Activated CD4-positive, alpha-beta T cell treated with anti-CD3 and anti-CD28 coated beads, Interleukin-2, amount 50 U/mL, for 16 hours (primary cell): ENCODE results near the gene XRCC3.
"Not testable (repeated sequence)": the region's sequence is repeated elsewhere in the genome, so short reads cannot be mapped to it uniquely, and the experiment has no call there.

Experiments
- DNase-seq: peaks from one replicate; pipeline ENCODE4 v3.0.0-alpha.2; 2020

The XRCC3 gene

GRCh38 chr14:103692159-103692558 is 23.1 kb downstream of the XRCC3 start:
- no peak for DNase-seq

GRCh38 chr14:103691655-103692054 is 23.6 kb downstream of the XRCC3 start:
- not testable (repeated sequence) for DNase-seq

- DNase-seq = no peak
Observed at GRCh38 chr14:103690332-103690731, 24.9 kb downstream of the XRCC3 start.

- DNase-seq = no peak
Observed at GRCh38 chr14:103688906-103689902, 26.0 kb downstream of the XRCC3 start.

GRCh38 chr14:103688441-103688840 is 26.8 kb downstream of the XRCC3 start:
- no peak for DNase-seq

- DNase-seq = no peak
Observed at GRCh38 chr14:103687712-103688111, 27.5 kb downstream of the XRCC3 start.

GRCh38 chr14:103686831-103687485 is 28.3 kb downstream of the XRCC3 start:
- no peak for DNase-seq

GRCh38 chr14:103685276-103686211 is 29.7 kb downstream of the XRCC3 start:
- no peak for DNase-seq

- no peak for DNase-seq
Observed at GRCh38 chr14:103684871-103685270, 30.4 kb downstream of the XRCC3 start.

GRCh38 chr14:103684471-103684870 is 30.8 kb downstream of the XRCC3 start:
- DNase-seq = no peak

GRCh38 chr14:103683139-103683538 is 32.1 kb downstream of the XRCC3 start:
- no peak for DNase-seq

GRCh38 chr14:103680491-103681231 is 34.6 kb downstream of the XRCC3 start:
- no peak for DNase-seq

GRCh38 chr14:103679351-103679750 is 35.9 kb downstream of the XRCC3 start:
- peak; percentile 32 for DNase-seq

- DNase-seq = no peak
Observed at GRCh38 chr14:103676881-103677675, 38.2 kb downstream of the XRCC3 start.

GRCh38 chr14:103675957-103676356 is 39.3 kb downstream of the XRCC3 start:
- DNase-seq = no peak

- DNase-seq = no peak
Observed at GRCh38 chr14:103671911-103672310, 43.3 kb downstream of the XRCC3 start.

GRCh38 chr14:103669370-103669769 is 45.9 kb downstream of the XRCC3 start:
- DNase-seq = no peak

- DNase-seq = no peak
Observed at GRCh38 chr14:103668117-103668516, 47.1 kb downstream of the XRCC3 start.

GRCh38 chr14:103667671-103668070 is 47.6 kb downstream of the XRCC3 start:
- peak; percentile 23 for DNase-seq

- no peak for DNase-seq
Observed at GRCh38 chr14:103663506-103663905, 51.7 kb downstream of the XRCC3 start.

GRCh38 chr14:103662591-103662990 is 52.7 kb downstream of the XRCC3 start:
- no peak for DNase-seq
